Mammary epithelial cell (primary cell): ENCODE results near the gene HSDL1.

ENCODE experiments used
- EZH2 ChIP-seq: IDR thresholded peaks from 2 replicates; pipeline ENCODE4 v1.6.1; 2012; ENCODE audit warnings: low read length, inconsistent platforms, borderline replicate concordance
- TF ChIP-seq, protein P1 (sequence below), 2 donors: IDR thresholded peaks in 1 of 2; conservative IDR thresholded peaks in 1 of 2; 2 replicates each; pipeline ENCODE4 v1.5.1; 2011 to 2012; ENCODE audit warnings: inconsistent platforms in 2 of 2, low read length in 2 of 2, mild to moderate bottlenecking in 2 of 2, control low read depth in 1 of 2, low read depth in 1 of 2; ENCODE audit not compliant: insufficient read depth in 1 of 2; ENCODE audit errors: extremely low read depth in 1 of 2

DNA sequence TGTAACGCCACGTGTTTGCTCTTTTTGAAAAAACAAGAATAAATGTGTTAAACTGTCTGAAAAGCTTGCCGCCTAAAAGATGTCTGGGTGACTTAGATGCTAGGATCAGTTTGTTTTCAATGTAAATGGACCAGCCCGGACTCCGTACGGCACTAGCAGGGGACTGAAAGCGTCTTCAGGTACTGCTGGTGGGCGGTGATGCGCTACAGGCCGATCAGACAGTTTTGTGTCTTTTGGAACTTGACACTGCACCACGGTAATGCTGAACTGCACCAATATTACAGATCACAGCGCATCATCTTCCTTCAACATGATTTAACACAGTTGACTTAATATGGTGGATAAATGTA is 27.5 kb downstream of the HSDL1 start:
- TF ChIP-seq EZH2: no peak
- TF ChIP-seq, protein P1, sequence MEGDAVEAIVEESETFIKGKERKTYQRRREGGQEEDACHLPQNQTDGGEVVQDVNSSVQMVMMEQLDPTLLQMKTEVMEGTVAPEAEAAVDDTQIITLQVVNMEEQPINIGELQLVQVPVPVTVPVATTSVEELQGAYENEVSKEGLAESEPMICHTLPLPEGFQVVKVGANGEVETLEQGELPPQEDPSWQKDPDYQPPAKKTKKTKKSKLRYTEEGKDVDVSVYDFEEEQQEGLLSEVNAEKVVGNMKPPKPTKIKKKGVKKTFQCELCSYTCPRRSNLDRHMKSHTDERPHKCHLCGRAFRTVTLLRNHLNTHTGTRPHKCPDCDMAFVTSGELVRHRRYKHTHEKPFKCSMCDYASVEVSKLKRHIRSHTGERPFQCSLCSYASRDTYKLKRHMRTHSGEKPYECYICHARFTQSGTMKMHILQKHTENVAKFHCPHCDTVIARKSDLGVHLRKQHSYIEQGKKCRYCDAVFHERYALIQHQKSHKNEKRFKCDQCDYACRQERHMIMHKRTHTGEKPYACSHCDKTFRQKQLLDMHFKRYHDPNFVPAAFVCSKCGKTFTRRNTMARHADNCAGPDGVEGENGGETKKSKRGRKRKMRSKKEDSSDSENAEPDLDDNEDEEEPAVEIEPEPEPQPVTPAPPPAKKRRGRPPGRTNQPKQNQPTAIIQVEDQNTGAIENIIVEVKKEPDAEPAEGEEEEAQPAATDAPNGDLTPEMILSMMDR (conservative IDR thresholded peaks at IDR 0.05 in 1 of 2, IDR thresholded peaks at IDR 0.05 in 1 of 2; ENCODE audit: extremely low read depth in 1 of 2, insufficient read depth in 1 of 2, low read depth in 1 of 2, low read length in 2 of 2): no peak
